Prostate gland (tissue), 2 donors: Measurements from ENCODE around the gene SCAPER. TPM values are rescaled to one million over a fixed set of nuclear protein-coding genes. Genes with fewer than 3 reads are reported as not detected.
"Not testable (repeated sequence)": the region's sequence is repeated elsewhere in the genome, so short reads cannot be mapped to it uniquely, and the experiment has no call there.

Experiments
- DNase-seq: peaks from one replicate; pipeline ENCODE4 v3.0.0-alpha.2; 2019; ENCODE audit warnings: low spot score
- H3K27ac ChIP-seq, 2 donors: fragments of 200-600 bp; sonication (generic); 2 replicates each; pipeline ENCODE4 v1.5.1; 2017 to 2019
- H3K27me3 ChIP-seq: fragments of 200-600 bp; sonication (generic); replicated peaks from 2 replicates; pipeline ENCODE4 v1.5.1; 2019; ENCODE audit not compliant: insufficient read depth
- H3K36me3 ChIP-seq, 2 donors: fragments of 200-600 bp; sonication (generic); 1 replicate in 1 of 2; 2 replicates in 1 of 2; pipeline versions ENCODE4 v1.5.1 to v1.8.1; 2017 to 2019
- H3K4me1 ChIP-seq: fragments of 200-600 bp; sonication (generic); replicated peaks from 2 replicates; pipeline ENCODE4 v1.5.1; 2019
- H3K4me3 ChIP-seq, 2 donors: fragments of 200-600 bp; sonication (generic); 2 replicates each; pipeline ENCODE4 v1.5.1; 2017 to 2019
- H3K9me3 ChIP-seq: fragments of 200-600 bp; sonication (generic); 2 replicates; pipeline ENCODE4 v1.5.1; 2017
- CTCF ChIP-seq, 4 experiments: fragments of 200-600 bp in 2 of 4; fragments of 450-650 bp in 2 of 4; sonication (generic) in 2 of 4; IDR thresholded peaks; 1 replicate in 3 of 4; 2 replicates in 1 of 4; pipeline ENCODE4 v1.5.1; 2016 to 2019; ENCODE audit warnings: antibody characterized with exemption in 4 of 4, mild to moderate bottlenecking in 2 of 4, moderate library complexity in 2 of 4
- POLR2A ChIP-seq: fragments of 450-650 bp; IDR thresholded peaks from one replicate; pipeline ENCODE4 v1.6.1; 2016; ENCODE audit warnings: antibody characterized with exemption, mild to moderate bottlenecking
- POLR2AphosphoS5 ChIP-seq: sonication (generic); formaldehyde crosslinking; IDR thresholded peaks from one replicate; pipeline ENCODE4 v1.6.1; 2017; ENCODE audit warnings: antibody characterized with exemption
- WGBS: methylation state at CpG from one replicate; pipeline ENCODE4 v1.1.5; 2018; 5-methylcytosine and 5-hydroxymethylcytosine counted together
- intact Hi-C: fragments of 100-400 bp; cut with DNase I; formaldehyde crosslinking; loops from one replicate; pipeline ENCODE4 v1.14.2; 2022
- total RNA-seq, 2 donors: library from RNA; depleted of rRNA; stranded (reverse); fragments of >200 nt; gene quantifications; one replicate each; pipeline ENCODE4 v1.1.0, GENCODE V29; 2016

SCAPER gene
- total RNA-seq, 2 donors from 2014 or later: 19.1 to 38.9 TPM

GRCh38 chr15:76517910-76518309 is 387.2 kb downstream of the SCAPER start:
- no peak overlapping the region for H3K4me3 ChIP-seq

GRCh38 chr15:76514282-76514681 is 390.9 kb downstream of the SCAPER start:
- Histone ChIP-seq H3K9me3 (no peaks in the 10 kb centered on the region), H3K36me3 (no peaks in the 10 kb centered on the region), H3K27me3 (no peaks in the 10 kb centered on the region), H3K27ac (no peak overlapping the region), H3K4me3 (no peak overlapping the region), H3K4me1 (no peaks in the 10 kb centered on the region)
- no peak for DNase-seq
- TF ChIP-seq CTCF (IDR thresholded peaks at IDR 0.05) (no peak), POLR2A (no peak)
- 87% methylated on average over 1 of the region's 1 CpG for WGBS
- intact Hi-C loops: no loop called here

More at GRCh38 chr15:76517910-76518309, 387.2 kb downstream of the SCAPER start:
- H3K9me3 ChIP-seq: no peaks in the 10 kb centered on the region
- H3K4me1 ChIP-seq: no peaks in the 10 kb centered on the region
- TF ChIP-seq CTCF (IDR thresholded peaks at IDR 0.05): no peak
- no peak for TF ChIP-seq POLR2A
- TF ChIP-seq POLR2AphosphoS5: no peak
- H3K27me3 ChIP-seq: no peaks in the 10 kb centered on the region
- H3K36me3 ChIP-seq: no peaks in the 10 kb centered on the region
- DNase-seq: no peak
- intact Hi-C loops: no loop called here
- no peak overlapping the region for H3K27ac ChIP-seq

GRCh38 chr15:76512971-76513370 is 392.2 kb downstream of the SCAPER start:
- no peaks in the 10 kb centered on the region for H3K4me1 ChIP-seq
- H3K4me3 ChIP-seq: no peak overlapping the region
- no peak overlapping the region for H3K27ac ChIP-seq
- intact Hi-C loops: no loop called here
- WGBS: 79% methylated on average over 2 of the region's 2 CpGs
- DNase-seq: no peak
- H3K36me3 ChIP-seq: no peaks in the 10 kb centered on the region
- no peak for TF ChIP-seq CTCF (IDR thresholded peaks at IDR 0.05)
- TF ChIP-seq POLR2AphosphoS5: no peak
- TF ChIP-seq POLR2A: no peak
- H3K27me3 ChIP-seq: no peaks in the 10 kb centered on the region
- no peaks in the 10 kb centered on the region for H3K9me3 ChIP-seq

GRCh38 chr15:76510663-76511062 is 394.5 kb downstream of the SCAPER start:
- H3K36me3 ChIP-seq, H3K4me1 ChIP-seq, H3K9me3 ChIP-seq, H3K27me3 ChIP-seq, H3K27ac ChIP-seq, intact Hi-C loops, DNase-seq, H3K4me3 ChIP-seq: not testable (repeated sequence)
- WGBS: 94% methylated on average over 10 of the region's 10 CpGs

- H3K27ac ChIP-seq: no peak overlapping the region
- intact Hi-C loops: no loop called here
- no peak for TF ChIP-seq POLR2A
- no peak for TF ChIP-seq CTCF (IDR thresholded peaks at IDR 0.05)
- no peak for TF ChIP-seq POLR2AphosphoS5
- H3K27me3 ChIP-seq: no peaks in the 10 kb centered on the region
- H3K4me3 ChIP-seq: no peak overlapping the region
- no peaks in the 10 kb centered on the region for H3K9me3 ChIP-seq
- no peak for DNase-seq
- WGBS: 93% methylated on average over 3 of the region's 3 CpGs
- no peaks in the 10 kb centered on the region for H3K4me1 ChIP-seq
- H3K36me3 ChIP-seq: no peaks in the 10 kb centered on the region
Observed at GRCh38 chr15:76503804-76504203, 401.3 kb downstream of the SCAPER start.

GRCh38 chr15:76503121-76503520 is 402.0 kb downstream of the SCAPER start:
- intact Hi-C loops: no loop called here
- Histone ChIP-seq H3K27ac (no peak overlapping the region), H3K36me3 (no peaks in the 10 kb centered on the region), H3K4me3 (no peak overlapping the region), H3K9me3 (no peaks in the 10 kb centered on the region), H3K27me3 (no peaks in the 10 kb centered on the region), H3K4me1 (no peaks in the 10 kb centered on the region)
- no peak for DNase-seq
- TF ChIP-seq POLR2AphosphoS5 (no peak), CTCF (IDR thresholded peaks at IDR 0.05) (no peak), POLR2A (no peak)
